ENCODE measurements around the gene SPATA13.

Gene SPATA13

GRCh38 chr13:24182703-24183081 is 22.2 kb downstream of the SPATA13 start:
- H3K4me3 ChIP-seq (ENCODE audit: low read depth, low read length): no peak overlapping the region
- no peak for DNase-seq (ENCODE audit: low read depth)
- TF ChIP-seq CTCF (IDR thresholded peaks at IDR 0.05; ENCODE audit: control insufficient read depth, extremely low read depth, insufficient read depth): no peak

- H3K4me3 ChIP-seq (ENCODE audit: low read depth, low read length): no peak overlapping the region
- no peak for TF ChIP-seq CTCF (IDR thresholded peaks at IDR 0.05; ENCODE audit: control insufficient read depth, extremely low read depth, insufficient read depth)
- no peak for DNase-seq (ENCODE audit: low read depth)
Measured at GRCh38 chr13:24183741-24184182, 23.2 kb downstream of the SPATA13 start.

- no peak for TF ChIP-seq CTCF (IDR thresholded peaks at IDR 0.05; ENCODE audit: control insufficient read depth, extremely low read depth, insufficient read depth)
- no peak overlapping the region for H3K4me3 ChIP-seq (ENCODE audit: low read depth, low read length)
- no peak for DNase-seq (ENCODE audit: low read depth)
Measured at GRCh38 chr13:24184265-24184841, 23.8 kb downstream of the SPATA13 start.

- H3K4me3 ChIP-seq (ENCODE audit: low read depth, low read length): no peak overlapping the region
- no peak for DNase-seq (ENCODE audit: low read depth)
- no peak for TF ChIP-seq CTCF (IDR thresholded peaks at IDR 0.05; ENCODE audit: control insufficient read depth, extremely low read depth, insufficient read depth)
Measured at GRCh38 chr13:24184882-24185281, 24.4 kb downstream of the SPATA13 start.

- TF ChIP-seq CTCF (IDR thresholded peaks at IDR 0.05; ENCODE audit: control insufficient read depth, extremely low read depth, insufficient read depth): no peak
- no peak for DNase-seq (ENCODE audit: low read depth)
- H3K4me3 ChIP-seq (ENCODE audit: low read depth, low read length): no peak overlapping the region
Measured at GRCh38 chr13:24185591-24186232, 25.2 kb downstream of the SPATA13 start.

- no peak for DNase-seq (ENCODE audit: low read depth)
- no peak overlapping the region for H3K4me3 ChIP-seq (ENCODE audit: low read depth, low read length)
- no peak for TF ChIP-seq CTCF (IDR thresholded peaks at IDR 0.05; ENCODE audit: control insufficient read depth, extremely low read depth, insufficient read depth)
Measured at GRCh38 chr13:24187185-24187584, 26.7 kb downstream of the SPATA13 start.
